A549 (cell line): ENCODE measurements around the gene KCNMA1.

Experiments
- BHLHE40 ChIP-seq: IDR thresholded peaks from 2 replicates; pipeline ENCODE4 v1.6.1; 2012; ENCODE audit warnings: low read depth, low read length, inconsistent platforms
- CBX2 ChIP-seq: fragments of 200-600 bp; sonication (generic); IDR thresholded peaks from 2 replicates; pipeline ENCODE4 v1.6.1; 2016; ENCODE audit warnings: low read depth, mild to moderate bottlenecking, borderline replicate concordance
- CHD2 ChIP-seq: fragments of 150-350 bp; IDR thresholded peaks from 2 replicates; pipeline ENCODE4 v1.6.1; 2014; ENCODE audit warnings: low read length; ENCODE audit not compliant: partially characterized antibody
- FOSL2 ChIP-seq, 2 experiments: fragments of 450-650 bp in 1 of 2; fragments of >200 bp in 1 of 2; sonication (Bioruptor Twin) in 1 of 2; formaldehyde crosslinking; IDR thresholded peaks; 2 replicates each; pipeline versions ENCODE4 v1.5.0 to v1.6.1; 2016 to 2020; ENCODE audit warnings: mild to moderate bottlenecking in 1 of 2, moderate library complexity in 1 of 2
- HEYL ChIP-seq: fragments of 250-450 bp; sonication (Bioruptor Pico); IDR thresholded peaks from 2 replicates; pipeline ENCODE4 v1.8.0; 2021; ENCODE audit warnings: mild to moderate bottlenecking, moderate library complexity
- KDM1A ChIP-seq: fragments of 200-600 bp; sonication (generic); IDR thresholded peaks from 2 replicates; pipeline ENCODE4 v1.6.1; 2016; ENCODE audit warnings: low read depth, mild to moderate bottlenecking
- MYC ChIP-seq: IDR thresholded peaks from 2 replicates; pipeline ENCODE4 v1.6.1; 2012; ENCODE audit warnings: mild to moderate bottlenecking, inconsistent platforms, low read length, improper control_type of control experiment, borderline replicate concordance
- POLR2A ChIP-seq: IDR thresholded peaks from 2 replicates; pipeline ENCODE4 v1.6.1; 2012; ENCODE audit warnings: mild to moderate bottlenecking, low read length
- RAD21 ChIP-seq, 2 experiments: fragments of >200 bp in 1 of 2; sonication (Bioruptor Twin) in 1 of 2; formaldehyde crosslinking in 1 of 2; IDR thresholded peaks in 1 of 2; conservative IDR thresholded peaks in 1 of 2; 2 replicates in 1 of 2; 3 replicates in 1 of 2; pipeline ENCODE4 v1.6.1; 2012 to 2018; ENCODE audit warnings: inconsistent platforms in 1 of 2
- RARB ChIP-seq: fragments of 250-450 bp; sonication (Bioruptor Pico); IDR thresholded peaks from 2 replicates; pipeline ENCODE4 v1.8.0; 2021; ENCODE audit warnings: mild to moderate bottlenecking, moderate library complexity
- RFX5 ChIP-seq: fragments of 450-650 bp; IDR thresholded peaks from 2 replicates; pipeline ENCODE4 v1.7.1; 2014; ENCODE audit warnings: antibody characterized with exemption, mild to moderate bottlenecking, moderate library complexity
- ZC3H11A ChIP-seq: fragments of 450-650 bp; IDR thresholded peaks from 2 replicates; pipeline ENCODE4 v1.6.1; 2014; ENCODE audit warnings: antibody characterized with exemption, mild to moderate bottlenecking
- TF ChIP-seq, protein P1 (sequence below): fragments of >200 bp; sonication (Bioruptor Twin); formaldehyde crosslinking; IDR thresholded peaks from 3 replicates; pipeline ENCODE4 v1.5.1; 2016
- TF ChIP-seq, protein P2 (sequence below): IDR thresholded peaks from 2 replicates; pipeline ENCODE4 v1.6.1; 2012

DNA sequence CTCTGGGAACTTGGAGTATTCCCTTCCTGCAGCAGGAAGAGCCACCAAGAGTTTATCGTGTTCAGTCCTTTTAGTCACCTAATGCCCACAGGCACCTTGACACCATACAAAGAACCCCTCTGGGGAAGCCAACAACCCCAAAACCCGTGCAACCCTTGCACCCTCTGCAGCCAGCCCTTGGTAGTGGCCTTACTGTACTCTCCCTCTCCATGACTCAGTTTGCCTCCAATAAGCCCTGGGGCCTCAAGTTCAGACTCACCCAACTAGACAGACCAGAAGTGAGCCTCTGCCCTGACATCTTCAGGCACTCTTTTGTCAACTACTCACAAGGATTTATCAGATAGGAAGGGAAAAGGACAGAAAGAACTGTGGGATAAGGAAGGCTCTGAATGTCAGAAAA is 30.9 kb downstream of the KCNMA1 start:
- TF ChIP-seq FOSL2 (IDR thresholded peaks at IDR 0.05): no peak
- TF ChIP-seq FOSL2 (CRISPR knock-in tag; IDR thresholded peaks at IDR 0.05): no peak
- TF ChIP-seq RARB (CRISPR knock-in tag): no peak
- TF ChIP-seq RAD21 (conservative IDR thresholded peaks at IDR 0.05 in 1 of 2, IDR thresholded peaks at IDR 0.05 in 1 of 2): 0 out of 5 replicates have a peak, but pooled peaks of 1 of the 2 experiments have one; percentile 7
- no peak for TF ChIP-seq MYC
- TF ChIP-seq, protein P1, sequence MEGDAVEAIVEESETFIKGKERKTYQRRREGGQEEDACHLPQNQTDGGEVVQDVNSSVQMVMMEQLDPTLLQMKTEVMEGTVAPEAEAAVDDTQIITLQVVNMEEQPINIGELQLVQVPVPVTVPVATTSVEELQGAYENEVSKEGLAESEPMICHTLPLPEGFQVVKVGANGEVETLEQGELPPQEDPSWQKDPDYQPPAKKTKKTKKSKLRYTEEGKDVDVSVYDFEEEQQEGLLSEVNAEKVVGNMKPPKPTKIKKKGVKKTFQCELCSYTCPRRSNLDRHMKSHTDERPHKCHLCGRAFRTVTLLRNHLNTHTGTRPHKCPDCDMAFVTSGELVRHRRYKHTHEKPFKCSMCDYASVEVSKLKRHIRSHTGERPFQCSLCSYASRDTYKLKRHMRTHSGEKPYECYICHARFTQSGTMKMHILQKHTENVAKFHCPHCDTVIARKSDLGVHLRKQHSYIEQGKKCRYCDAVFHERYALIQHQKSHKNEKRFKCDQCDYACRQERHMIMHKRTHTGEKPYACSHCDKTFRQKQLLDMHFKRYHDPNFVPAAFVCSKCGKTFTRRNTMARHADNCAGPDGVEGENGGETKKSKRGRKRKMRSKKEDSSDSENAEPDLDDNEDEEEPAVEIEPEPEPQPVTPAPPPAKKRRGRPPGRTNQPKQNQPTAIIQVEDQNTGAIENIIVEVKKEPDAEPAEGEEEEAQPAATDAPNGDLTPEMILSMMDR: no peak
- no peak for TF ChIP-seq HEYL (CRISPR knock-in tag)
- TF ChIP-seq CBX2: no peak
- TF ChIP-seq POLR2A: no peak
- no peak for TF ChIP-seq KDM1A
- TF ChIP-seq ZC3H11A: no peak
- no peak for TF ChIP-seq CHD2
- TF ChIP-seq, protein P2, sequence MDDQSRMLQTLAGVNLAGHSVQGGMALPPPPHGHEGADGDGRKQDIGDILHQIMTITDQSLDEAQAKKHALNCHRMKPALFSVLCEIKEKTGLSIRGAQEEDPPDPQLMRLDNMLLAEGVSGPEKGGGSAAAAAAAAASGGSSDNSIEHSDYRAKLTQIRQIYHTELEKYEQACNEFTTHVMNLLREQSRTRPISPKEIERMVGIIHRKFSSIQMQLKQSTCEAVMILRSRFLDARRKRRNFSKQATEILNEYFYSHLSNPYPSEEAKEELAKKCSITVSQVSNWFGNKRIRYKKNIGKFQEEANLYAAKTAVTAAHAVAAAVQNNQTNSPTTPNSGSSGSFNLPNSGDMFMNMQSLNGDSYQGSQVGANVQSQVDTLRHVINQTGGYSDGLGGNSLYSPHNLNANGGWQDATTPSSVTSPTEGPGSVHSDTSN: no peak
- TF ChIP-seq BHLHE40: no peak
- TF ChIP-seq RFX5: no peak
